NCI-H2227 treated with DMSO at 0.1 percent for 48 hours (cell line): ENCODE results near the gene COG6.

Source experiments
- DNase-seq: peaks from one replicate; lab custom pipeline; 2025; lab: John Stamatoyannopoulos, UW

Gene COG6

DNA sequence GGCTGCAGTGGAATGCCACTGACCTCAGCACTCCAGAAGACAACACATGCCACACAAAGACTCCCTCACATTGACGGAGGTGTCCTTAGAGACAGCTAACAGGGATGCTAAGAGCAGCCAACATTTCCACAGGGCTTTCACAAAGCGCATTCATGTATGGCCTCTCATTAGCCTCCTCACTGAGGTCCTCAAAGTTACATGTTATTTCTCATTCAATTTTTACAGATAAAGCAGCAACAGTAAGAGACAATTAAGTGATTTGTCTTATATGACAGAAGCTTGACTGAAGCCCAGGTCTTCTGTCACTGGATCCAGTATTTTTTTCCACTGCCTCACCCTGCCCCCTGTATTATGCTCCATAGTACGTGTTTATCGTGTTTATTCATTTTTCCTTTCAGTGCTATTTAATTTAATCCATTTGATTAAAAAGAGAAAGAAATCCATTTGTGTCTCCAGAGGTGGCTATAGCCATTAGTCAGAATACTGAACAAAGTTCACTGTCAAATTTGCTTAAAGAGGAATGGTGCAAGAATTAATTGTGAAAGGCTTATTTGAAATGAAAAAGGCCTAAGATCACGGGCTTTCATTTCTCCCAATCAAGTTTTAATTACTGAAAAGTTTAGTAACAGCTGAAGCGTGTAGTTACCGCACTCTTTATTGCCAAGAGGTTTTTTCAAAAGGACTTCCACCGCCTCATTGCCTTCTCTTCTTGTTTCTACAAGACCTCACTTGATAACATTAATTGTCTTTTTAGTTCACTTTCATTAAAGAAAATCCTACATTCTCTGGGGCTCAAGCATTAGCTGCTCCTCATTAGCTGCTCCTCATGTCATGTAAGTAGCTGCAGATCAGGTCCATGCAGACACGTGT lies 115.0 kb downstream of the COG6 start:
- no peak for DNase-seq

DNA sequence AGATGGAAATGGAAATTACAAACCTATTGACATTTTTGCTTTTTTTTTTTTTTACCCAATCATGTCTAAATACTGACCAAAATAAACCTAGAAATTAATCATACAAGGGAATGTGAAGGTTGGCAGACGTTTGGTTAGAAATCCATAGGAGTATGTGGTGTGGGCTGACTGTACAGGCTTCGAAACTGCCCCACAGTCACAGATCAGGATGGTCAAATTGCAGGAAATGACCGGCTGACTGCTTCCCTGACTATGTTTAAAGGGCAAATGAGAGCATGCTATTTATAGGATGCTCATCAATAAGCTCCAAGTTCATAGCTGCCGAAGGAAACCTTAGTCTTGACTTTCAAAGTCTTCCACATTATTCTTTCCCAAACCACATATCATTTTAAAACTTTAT lies 118.4 kb downstream of the COG6 start:
- DNase-seq = no peak

DNA sequence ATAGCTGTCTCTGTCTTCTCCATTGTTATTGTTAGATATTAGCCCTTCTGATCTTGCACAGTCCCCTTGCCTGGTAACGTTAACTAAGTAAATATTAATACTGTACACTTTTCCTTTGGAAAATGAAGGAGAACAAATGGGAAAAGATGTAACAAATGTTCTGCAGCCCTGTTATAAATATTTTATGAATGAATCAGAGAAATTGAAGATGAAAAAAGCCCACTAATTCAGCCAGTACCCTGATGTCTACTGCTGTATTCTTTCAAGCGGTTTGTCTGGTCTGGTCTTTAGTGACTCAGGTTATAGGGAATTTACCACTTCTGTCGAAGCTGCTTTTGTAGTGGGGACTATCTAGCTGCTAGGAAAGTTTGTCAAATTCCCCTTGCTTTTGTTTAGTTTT lies 121.0 kb downstream of the COG6 start:
- DNase-seq = no peak

DNA sequence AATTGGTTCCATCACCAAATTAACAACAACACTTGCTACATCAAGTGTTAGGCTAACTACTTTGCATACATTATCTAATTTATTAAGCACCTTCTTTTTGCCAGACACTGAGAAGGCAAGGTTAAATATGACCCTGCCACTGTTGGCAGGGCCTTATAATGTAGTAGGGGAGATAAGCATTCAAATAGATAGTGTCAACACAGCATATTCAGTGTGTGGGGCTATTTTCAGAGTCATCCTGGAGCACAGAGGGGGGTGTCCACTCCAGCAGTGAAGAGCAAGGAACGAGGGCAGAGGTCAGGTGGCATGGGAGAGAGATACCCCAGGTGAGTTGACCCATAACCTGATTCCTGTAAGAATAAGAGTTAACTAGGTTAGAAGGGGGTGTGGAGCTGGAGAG lies 121.6 kb downstream of the COG6 start:
- no peak for DNase-seq

DNA sequence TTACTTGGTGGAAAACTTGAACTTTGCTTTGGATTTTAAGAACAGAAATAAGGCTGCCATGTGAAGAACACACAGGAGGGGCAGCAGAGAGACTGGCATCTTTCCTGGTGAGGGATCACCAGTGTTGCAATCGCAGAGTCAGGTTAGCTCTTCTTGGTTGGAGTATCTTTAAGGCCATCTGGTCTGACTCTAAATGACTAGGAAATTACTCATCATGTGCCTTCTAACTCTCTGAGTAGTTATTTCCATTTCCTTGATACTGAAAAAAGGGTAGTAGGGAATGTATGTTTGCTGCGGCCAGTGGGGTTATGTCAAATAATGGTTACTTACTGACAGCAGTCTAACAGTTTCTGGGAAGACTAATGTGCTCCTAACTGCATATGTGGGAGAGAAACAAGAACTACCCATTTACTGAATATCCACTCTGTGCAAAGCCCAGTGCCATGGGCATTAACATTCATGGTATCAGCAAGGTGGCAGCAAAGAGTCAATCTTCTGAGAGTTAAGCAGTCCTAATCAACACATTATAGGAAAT lies 122.1 kb downstream of the COG6 start:
- DNase-seq = no peak

DNA sequence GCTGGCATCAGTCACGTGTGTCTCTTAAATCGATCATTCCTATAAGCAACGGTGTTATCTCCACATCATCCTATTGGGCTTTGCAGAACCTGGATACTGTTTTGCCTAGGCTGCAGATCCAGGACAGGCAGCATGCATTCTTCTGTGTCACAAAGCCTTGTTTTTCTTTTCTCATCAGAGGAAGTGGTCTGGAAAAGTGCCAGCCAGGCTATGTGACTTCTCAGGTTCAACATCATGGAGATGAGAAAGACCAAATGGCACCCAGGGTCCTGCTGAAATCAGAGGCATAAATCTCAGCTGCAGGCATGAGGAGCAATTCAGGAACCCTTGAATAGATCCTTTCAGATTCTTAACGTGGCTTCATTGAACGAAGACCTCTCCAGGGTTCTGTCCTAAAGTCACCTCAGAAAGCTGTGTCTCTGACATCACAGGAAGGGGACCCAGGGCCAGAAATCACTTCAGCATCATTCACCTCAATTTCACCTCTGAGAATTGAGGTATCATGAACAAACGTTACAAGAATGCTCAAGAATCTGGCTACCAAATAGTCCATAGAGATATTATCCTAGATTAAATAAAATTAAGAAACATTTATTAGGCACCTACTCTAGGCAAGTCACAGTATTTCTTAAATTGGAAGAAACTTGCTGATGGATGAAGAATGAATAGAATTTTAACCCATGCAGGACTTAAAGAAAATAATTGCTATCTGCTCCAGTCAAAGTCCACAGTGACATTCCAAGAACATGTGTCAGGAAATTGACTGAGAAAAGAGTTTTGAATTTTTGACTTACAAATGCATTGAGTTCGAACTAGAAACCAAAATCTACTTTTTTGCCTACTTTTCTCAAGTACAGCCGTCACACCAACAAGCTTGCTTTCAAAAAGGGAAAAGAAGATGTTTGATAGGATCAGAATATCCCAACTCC lies 124.1 kb downstream of the COG6 start:
- no peak for DNase-seq

DNA sequence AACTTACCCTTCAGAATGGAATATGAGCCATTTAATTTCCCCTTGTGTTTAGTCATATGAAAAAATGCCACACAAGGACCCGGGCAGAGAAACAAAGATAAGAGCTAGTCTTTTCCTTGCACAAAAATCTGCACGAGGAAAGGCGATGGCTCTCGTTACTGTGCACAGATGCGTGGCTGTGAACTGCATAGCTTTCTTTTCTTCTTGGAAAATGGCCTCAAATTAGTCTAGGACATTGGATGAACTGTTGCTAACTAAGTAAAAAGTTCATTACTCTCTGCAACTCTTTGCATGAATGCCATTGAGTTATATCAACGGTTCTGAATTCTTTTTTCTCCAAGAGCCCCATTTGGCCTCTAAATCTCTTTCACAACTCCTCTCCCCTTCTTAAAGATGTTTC lies 125.2 kb downstream of the COG6 start:
- DNase-seq = no peak

DNA sequence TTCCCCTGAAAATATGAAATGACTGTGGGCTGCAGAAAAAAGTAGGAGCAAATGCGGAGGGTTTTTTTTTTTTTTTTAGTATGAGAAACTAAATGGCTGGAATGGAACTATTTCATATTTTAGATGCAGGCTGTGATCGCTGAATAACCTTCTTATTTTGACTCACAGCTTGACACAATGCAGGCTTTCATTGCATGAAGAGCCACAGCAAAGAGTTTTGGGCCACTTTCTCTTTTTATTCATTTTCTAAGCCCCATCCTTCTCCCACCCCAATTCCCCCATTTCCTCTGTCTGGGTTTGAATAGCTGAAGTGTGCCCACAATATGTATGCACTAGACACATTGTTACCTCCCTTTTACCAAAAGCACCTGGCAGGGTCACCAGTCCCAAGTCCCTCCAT lies 125.9 kb downstream of the COG6 start:
- no peak for DNase-seq

DNA sequence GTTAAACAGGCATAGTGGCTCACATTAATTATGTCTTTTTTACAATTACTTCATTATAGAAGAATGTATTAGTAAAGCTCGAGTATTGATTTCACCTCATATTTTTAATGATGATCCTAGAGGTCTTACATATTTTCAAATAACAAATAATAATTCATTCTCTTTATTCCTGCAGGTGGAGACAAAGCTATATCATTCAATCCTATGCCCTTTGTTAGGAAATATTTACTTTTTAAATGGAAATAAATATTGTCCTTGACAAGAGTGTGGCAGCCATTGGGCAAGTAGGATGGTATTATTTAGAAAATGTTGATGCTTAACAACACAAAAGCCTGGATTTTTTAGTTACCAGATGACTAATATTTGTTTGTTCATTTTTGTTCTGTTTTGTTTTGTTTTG lies 127.6 kb downstream of the COG6 start:
- DNase-seq = no peak

DNA sequence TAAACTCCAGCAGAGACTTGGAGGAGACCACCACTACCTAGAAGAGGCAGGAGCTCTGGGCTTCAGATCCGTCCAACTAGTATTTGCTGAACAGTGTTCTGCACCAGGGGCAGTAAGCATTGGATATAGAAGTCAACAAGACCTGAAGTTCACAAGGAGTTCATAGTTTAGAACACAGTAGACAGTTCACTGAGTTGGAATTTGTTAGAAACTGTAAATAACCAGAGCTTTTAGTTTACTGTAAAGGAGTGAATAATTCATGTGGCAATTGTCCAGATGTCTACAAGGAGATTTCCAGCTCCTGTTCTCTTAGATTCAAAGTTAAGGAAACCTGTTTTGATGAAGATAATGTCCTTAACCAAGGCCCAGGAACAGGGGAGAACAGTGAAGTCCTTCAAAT lies 128.9 kb downstream of the COG6 start:
- no peak for DNase-seq

DNA sequence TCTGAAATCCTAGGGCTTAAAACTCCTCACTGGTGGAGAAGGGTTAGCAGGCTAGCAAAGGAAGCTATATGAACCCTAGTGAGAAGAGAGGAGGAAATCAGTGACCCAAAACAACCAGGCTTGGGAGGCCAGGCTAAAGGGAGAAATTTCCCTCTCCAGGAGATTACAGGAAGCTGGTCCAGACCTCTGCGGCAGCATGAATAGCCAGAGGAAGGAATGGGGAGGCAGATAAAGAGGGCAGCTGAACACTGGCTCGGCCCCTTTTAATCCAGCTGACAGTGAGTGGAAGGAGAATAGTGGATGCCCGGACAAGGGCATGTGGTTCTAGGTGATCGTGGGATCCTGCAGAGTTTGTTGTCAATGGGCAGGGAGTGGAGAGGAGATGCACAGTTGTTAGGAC lies 130.6 kb downstream of the COG6 start:
- DNase-seq = no peak

DNA sequence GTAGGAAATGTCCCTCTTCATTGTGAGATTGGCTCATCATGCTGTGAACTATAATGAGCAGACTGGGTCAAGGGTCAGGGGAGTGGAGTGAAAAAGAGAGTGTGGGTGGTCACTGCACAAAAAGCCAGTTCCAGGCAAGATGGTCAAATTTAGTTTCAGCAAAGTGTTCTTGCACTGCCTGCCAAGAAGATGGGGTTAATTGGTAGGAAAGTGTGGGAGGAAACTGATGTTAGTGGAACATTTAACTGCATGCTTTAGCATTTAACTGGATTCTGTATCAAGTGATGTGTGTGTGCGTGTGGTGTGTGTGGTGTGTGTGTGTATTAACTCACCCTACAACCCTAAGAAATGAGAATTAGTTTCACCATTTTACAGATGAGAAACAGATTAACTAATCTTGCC lies 131.6 kb downstream of the COG6 start:
- DNase-seq = no peak

DNA sequence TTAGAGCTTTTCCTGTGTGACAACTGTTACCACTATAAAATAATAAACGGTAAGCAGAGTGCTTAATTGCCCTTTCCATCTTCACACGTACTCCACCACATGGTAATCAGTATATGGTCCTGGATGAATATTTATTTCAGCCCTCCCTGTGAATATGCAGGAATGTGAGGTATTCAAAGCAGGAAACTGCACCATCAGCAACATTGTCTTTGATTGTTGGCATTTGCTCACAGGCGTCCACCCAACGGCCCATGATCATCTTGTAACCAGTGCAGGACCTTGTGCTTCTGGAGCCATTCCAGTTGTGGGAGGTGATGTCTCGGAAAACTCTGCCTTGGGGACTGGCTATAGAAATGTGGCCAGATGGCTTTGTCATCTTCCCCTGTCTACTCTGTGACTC lies 132.6 kb downstream of the COG6 start:
- no peak for DNase-seq

DNA sequence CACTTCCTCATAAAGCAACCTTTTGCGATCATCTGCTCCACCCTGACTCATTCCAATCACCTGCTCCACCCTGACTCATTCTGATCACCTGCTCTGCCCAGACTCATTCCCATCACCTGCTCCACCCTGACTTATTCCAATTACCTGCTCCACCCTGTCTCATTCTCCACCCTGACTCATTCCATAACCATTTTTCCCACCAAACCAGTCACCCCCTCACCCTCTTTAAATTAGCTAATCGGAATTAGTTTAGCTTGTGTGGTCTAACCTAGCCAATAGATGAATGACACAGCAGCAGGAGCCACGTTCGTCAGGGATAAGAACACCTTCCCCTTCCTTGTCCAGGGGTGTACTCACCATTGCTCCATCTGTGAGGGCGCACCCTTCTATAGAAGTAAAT lies 134.0 kb downstream of the COG6 start:
- DNase-seq = no peak
